Stimulated activated CD4-positive, alpha-beta T cell treated with anti-CD3 and anti-CD28 coated beads, Interleukin-2, amount 100 ng/mL, for 24 hours (primary cell): ENCODE data around the gene ARID1A.
"Not testable (repeated sequence)": the region's sequence is repeated elsewhere in the genome, so short reads cannot be mapped to it uniquely, and the experiment has no call there.

ENCODE experiments used
- DNase-seq, 2 donors: peaks; one replicate each; pipeline ENCODE4 v3.0.0-alpha.2; 2020

Gene ARID1A

DNA sequence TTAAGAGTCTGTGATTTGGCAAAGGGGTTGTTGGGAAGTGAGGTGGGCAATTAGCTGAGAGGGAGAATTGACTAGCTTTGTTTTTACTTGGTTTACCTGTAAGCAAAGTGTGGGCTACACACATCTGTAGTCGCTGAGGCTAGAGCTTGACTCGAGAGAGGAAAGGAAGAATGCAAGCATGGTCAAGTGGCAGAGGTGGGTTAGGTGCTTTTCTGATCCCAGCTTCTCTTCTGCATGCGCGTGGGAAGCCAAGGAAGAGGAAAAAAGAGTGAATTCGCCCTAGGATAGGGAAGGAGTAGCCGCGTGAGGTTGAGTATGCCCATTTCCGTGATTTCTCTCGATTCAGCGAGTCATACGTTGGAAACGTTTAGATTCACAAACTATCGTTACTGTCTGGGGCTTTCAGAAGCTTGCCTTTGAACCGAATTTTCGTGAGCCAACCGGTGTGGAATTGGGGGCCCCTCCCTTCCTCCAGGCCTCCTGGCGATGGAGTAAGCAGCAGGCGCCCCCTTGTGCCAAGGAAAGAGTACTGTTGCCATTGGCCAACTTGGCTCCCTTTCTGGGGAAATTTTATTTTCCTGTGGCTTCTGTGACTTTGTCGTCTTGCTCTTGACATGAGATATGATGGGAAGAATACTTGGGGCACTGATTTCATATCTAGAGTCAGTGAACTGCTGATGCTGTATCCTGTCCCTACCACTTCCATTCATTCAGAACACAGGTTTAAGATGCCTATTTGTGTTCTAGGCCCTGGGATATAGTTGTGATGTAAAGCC lies 93.2 kb downstream of the ARID1A start:
- DNase-seq, result peak; percentile 87 to 90

- DNase-seq, result no peak
Observed at GRCh38 chr1:26789612-26789865, 93.7 kb downstream of the ARID1A start.

GRCh38 chr1:26789931-26790330 lies 94.1 kb downstream of the ARID1A start:
- DNase-seq, result no peak

DNA sequence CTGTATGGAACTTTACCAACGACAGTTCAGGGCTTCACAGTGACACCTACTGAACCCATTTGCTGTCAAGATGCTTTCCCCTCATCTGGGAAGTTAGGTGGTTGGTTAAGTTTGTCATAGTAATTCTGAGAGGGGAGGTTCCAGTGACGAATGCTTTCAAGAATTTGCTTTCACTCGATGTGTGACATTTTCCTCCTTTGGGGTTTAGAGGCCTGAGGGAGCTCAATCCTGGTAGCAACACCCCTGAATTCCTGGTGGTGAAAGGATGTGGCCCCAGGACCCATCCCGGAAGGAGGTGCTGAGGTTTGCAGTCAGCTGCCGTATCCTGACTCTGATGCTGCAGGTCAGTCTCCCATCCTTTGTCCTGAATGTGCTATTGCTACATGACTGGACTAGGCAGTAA lies 94.7 kb downstream of the ARID1A start:
- peak; percentile 34 to 37 for DNase-seq

DNA sequence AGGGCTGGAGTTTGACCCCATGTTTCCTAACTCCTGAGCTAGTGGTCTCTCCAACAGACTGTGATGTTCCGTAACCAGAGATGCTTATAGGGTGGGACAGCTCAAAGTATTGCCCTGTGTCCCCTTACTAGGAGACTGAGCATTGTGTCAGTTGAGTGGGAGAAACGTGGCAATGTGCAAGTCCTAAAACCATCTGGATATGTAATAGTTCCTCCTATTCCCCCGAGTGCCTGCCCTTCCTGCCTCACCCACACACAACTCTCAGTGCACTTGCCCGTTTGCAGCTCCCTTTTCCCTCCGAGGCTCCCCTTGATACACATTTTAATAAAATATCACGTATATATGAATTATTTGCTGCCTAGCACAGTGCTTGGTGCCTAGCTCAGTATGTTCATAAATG lies 95.3 kb downstream of the ARID1A start:
- DNase-seq, result no peak

GRCh38 chr1:26791626-26792025 lies 95.8 kb downstream of the ARID1A start:
- DNase-seq, result no peak

GRCh38 chr1:26792924-26793323 lies 97.1 kb downstream of the ARID1A start:
- DNase-seq, result no peak

- no peak for DNase-seq
Observed at GRCh38 chr1:26794391-26794790, 98.6 kb downstream of the ARID1A start.

GRCh38 chr1:26797627-26798026 lies 101.8 kb downstream of the ARID1A start:
- no peak for DNase-seq

DNA sequence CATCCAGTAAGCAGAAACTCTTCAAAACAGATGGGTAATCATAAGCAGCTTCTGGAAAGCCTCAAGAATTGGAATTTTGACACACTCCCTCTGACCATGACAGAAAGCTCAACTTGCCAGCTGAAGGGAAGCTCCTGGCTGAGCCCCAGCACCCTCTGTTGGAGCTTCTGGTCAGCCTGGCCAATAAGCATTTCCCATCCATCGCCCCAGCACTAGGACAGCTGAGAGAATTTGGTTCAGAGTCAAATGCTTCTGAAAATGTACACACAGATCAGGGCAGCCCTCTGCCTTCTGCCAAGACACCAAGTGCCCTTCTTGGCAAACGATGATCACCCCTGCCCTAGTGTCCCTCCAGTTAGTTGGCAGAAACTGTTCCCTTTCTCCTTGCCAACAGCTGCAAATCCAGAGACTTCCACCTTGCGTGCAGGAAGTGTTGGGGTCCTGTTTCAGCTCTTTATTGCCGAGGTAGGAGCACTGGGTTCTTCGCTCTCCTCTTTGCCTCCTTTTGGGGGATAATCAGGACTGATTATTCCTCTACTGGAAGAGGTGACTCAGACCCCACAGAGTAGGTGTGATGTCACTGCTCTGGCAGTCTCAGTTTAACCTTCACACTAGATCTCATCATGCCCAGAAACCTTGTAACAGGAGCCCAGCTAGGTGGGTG lies 103.8 kb downstream of the ARID1A start:
- peak in 1 of 2 donors; percentile 17 for DNase-seq

- DNase-seq, result not testable (repeated sequence)
Observed at GRCh38 chr1:26803932-26804331, 108.1 kb downstream of the ARID1A start.

DNA sequence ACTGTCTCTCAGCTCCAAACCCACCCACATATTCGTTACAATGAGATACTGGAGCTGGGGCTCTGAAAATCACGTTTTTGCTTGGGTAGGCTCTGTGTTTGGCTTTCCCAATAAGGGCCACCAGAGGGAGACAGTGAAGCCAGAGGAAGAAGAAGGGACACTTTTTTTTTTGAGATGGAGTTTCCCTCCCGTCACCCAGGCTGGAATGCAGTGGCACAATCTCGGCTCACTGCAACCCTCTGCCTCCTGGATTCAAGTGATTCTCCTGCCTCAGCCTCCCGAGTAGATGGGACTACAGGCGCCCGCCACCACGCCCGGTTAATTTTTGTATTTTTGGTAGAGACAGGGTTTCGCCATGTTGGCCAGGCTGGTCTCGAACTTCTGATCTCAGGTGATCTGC lies 114.3 kb downstream of the ARID1A start:
- peak; percentile 73 to 81 for DNase-seq

GRCh38 chr1:26811057-26811456 lies 115.2 kb downstream of the ARID1A start:
- no peak for DNase-seq

DNA sequence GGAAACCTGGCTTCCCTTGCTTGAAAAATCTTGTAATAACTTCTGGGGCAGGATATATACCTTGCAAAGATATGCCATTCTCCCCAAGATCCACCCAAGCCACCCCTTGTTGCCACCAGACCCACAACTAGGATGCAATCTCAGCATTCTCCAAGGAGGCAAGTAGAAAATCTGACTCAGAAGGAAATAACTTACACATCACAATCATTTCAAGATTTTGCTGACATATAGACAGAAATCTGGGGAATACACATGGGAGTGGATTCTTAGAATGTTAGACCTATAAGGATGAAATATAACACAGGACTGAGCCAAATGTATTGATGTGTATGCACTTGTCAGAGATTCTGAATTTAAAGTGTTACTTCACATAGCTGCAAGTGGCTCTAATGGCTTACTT lies 115.9 kb downstream of the ARID1A start:
- DNase-seq, result no peak

GRCh38 chr1:26814377-26814776 lies 118.6 kb downstream of the ARID1A start:
- DNase-seq, result no peak

DNA sequence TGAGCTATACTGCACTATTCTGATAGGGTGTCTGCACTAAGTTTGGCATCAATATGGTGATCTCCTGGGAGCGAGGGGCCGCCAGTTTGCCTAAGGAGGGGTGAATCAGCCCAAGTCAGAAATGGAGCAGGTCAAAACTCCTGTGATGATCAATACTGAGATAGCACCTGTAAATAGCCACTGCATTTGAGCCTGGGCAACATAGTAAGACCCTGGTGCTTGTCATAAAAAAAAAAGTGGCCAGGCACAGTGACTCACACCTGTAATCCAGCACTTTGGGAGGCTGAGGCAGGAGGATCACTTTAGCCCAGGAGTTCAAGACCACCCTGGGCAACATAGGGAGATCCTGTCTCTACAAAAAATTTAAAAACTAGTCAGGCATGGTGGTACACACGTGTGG lies 119.1 kb downstream of the ARID1A start:
- DNase-seq, result no peak

DNA sequence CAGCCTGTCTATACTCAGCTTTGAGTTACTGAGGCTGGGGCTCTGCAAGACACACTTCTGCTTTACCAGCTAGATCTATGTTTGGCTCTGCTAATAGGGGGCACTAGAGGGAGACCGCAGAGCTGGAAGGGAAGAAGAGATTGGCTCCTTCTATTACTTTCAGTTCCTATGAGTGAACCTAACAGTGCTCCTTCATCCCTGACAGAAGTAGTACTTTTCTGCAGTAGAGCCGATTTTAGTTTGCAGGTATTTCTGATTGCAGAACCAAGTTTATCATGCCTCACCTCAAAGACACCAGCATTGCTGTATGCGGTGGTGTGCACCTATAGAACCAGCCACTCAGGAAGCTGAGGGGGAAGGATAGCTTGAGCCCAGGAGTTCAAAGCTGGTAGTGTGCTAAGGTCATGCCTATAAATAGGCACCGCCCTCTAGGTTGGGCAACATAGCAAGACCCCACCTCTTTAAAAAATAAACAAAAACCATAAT lies 125.0 kb downstream of the ARID1A start:
- no peak for DNase-seq

- DNase-seq, result no peak
Observed at GRCh38 chr1:26822737-26823395, 127.1 kb downstream of the ARID1A start.

DNA sequence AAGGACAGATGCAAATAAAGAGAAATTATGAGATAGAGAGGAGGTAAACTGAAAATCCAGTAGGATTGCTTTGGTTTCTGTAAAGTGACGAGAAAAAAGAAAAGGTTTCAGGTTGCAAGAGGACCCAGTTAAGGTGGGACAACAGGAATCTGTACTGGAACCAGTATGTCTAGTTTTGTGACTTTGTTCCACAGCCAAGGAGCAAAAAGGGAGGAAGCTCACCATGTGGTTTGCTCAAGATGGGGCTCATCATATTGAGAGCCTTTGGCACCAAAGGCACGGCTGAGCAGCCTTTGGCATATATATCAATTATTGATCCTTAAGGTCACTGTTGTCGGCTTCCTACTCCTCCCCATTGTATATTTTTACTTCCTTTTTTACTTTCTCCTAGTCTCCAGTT lies 128.9 kb downstream of the ARID1A start:
- DNase-seq, result no peak

- peak; percentile 75 to 79 for DNase-seq
Observed at GRCh38 chr1:26826261-26827105, 130.7 kb downstream of the ARID1A start, which contains the start of gene ZDHHC18. ZDHHC18 (plus strand) TSS chr1:26826688; CDS start chr1:26826805, 117 bp downstream.

DNA sequence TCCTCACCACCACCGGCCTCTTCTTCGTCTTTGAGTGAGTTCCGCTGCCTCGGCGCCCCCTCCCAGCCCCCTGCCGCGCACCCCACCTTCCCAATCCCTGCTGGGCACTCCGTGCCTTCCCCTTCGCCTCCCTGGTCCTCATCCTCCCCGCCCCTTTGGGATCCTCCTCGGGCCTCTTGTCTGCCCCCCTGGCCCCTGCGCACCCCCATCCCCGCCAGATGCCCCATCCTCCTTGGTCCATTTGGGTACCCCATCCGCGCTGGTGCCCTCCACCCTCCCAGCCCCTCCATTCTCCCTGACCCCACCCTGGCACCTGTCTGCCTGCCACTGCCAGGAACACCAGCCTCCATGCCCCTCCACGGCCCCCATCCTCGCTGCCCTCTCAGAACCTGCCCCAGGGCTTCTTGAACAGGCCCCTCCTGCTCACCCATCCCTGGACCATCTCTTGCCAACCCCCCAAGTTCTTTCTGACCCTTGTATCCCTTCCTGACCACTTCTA lies 131.3 kb downstream of the ARID1A start:
- DNase-seq, result no peak

DNA sequence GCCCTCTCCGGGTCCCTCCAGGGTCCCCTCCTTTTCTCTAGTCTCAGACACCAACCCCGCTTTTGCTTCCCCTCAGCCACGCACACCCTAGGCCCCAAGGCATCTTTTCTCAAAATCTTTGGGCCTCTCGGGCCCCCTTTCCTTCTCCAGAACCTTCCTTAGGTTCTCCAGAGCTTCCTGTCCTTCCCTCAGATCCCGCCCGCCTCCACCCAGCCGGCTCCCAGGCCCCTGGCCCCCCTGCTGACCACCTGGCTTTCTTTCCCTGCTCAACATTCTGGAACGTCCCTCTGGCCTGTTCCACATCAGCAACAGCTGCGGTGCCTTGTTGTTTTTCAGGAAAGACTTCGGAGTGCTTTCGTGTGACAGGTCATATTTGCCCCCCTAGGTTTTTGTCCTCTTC lies 131.8 kb downstream of the ARID1A start:
- DNase-seq, result no peak
